ENCODE data around the gene CTNNBL1. TPM values are rescaled to one million over a fixed set of nuclear protein-coding genes. Genes with fewer than 3 reads are reported as not detected.

CTNNBL1 gene
- total RNA-seq, 2 donors from 2014 or later: 29.9 to 39.9 TPM

DNA sequence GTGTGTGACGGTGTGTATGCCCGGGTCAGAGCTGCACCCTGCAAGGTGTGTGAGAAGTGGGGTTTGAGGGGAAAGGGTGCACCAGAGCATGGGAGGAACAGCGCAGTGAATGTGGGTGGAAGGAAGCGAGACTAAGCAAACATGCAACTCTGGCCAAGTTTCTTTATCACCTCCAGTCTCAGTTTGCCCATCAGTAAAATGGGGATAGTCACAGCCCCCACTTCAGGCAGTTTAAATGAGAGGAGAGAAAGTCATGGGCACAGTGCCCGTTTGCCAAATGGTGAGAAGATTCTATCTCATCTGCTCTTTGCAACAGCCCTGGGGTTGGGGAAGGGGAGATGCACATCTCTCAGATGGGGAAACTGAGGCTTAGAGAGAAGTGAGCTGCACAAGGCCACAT, 196.3 kb downstream of the CTNNBL1 start:
- Histone ChIP-seq H3K36me3 (no peaks in the 10 kb centered on the region), H3K4me3 (no peak overlapping the region), H3K27ac (no peak overlapping the region), H3K27me3 (no peaks in the 10 kb centered on the region), H3K4me1 (peaks cover 0 to 14% of the 10 kb centered on the region in 2 donors), H3K9me3 (no peaks in the 10 kb centered on the region)
- TF ChIP-seq, protein P1, sequence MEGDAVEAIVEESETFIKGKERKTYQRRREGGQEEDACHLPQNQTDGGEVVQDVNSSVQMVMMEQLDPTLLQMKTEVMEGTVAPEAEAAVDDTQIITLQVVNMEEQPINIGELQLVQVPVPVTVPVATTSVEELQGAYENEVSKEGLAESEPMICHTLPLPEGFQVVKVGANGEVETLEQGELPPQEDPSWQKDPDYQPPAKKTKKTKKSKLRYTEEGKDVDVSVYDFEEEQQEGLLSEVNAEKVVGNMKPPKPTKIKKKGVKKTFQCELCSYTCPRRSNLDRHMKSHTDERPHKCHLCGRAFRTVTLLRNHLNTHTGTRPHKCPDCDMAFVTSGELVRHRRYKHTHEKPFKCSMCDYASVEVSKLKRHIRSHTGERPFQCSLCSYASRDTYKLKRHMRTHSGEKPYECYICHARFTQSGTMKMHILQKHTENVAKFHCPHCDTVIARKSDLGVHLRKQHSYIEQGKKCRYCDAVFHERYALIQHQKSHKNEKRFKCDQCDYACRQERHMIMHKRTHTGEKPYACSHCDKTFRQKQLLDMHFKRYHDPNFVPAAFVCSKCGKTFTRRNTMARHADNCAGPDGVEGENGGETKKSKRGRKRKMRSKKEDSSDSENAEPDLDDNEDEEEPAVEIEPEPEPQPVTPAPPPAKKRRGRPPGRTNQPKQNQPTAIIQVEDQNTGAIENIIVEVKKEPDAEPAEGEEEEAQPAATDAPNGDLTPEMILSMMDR (IDR thresholded peaks at IDR 0.05): no peak
- DNase-seq (ENCODE audit: low spot score): no peak

DNA sequence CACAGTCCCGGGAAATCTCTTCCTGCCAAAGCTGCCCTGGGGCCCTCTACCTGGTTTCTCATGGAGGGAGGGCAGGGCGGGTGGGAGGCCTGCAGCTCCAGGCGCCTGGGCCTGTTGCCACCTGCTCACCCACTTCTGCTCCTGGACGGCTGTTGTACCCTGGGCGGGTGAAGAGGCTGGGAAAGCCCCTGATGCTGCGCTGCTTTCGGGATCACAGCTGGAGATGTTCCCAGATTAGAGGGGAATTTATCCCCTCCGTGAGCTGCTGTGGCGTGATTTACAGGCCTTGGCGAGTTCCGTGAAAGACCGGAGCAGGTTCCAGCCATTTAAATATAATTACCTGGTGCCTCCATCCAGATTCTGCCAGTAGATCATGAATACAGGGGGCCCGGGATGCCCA, 196.8 kb downstream of the CTNNBL1 start:
- Histone ChIP-seq H3K27me3 (no peaks in the 10 kb centered on the region), H3K27ac (no peak overlapping the region), H3K36me3 (no peaks in the 10 kb centered on the region), H3K4me3 (no peak overlapping the region), H3K4me1 (peaks cover 0 to 14% of the 10 kb centered on the region in 2 donors), H3K9me3 (no peaks in the 10 kb centered on the region)
- TF ChIP-seq, protein P1 (IDR thresholded peaks at IDR 0.05): no peak
- no peak for DNase-seq (ENCODE audit: low spot score)

GRCh38 chr20:37892001-37892400, 198.2 kb downstream of the CTNNBL1 start:
- H3K36me3 ChIP-seq: no peaks in the 10 kb centered on the region
- H3K27me3 ChIP-seq: no peaks in the 10 kb centered on the region
- TF ChIP-seq, protein P1 (IDR thresholded peaks at IDR 0.05): no peak
- peaks cover 0 to 7% of the 10 kb centered on the region in 2 donors for H3K4me1 ChIP-seq
- H3K4me3 ChIP-seq: no peak overlapping the region
- no peaks in the 10 kb centered on the region for H3K9me3 ChIP-seq
- no peak overlapping the region for H3K27ac ChIP-seq
- DNase-seq (ENCODE audit: low spot score): no peak

- Histone ChIP-seq H3K27ac (no peak overlapping the region), H3K36me3 (no peaks in the 10 kb centered on the region), H3K4me3 (no peak overlapping the region), H3K27me3 (no peaks in the 10 kb centered on the region), H3K4me1 (peaks cover 0 to 20% of the 10 kb centered on the region in 2 donors), H3K9me3 (no peaks in the 10 kb centered on the region)
- TF ChIP-seq, protein P1 (IDR thresholded peaks at IDR 0.05): no peak
- no peak for DNase-seq (ENCODE audit: low spot score)
Measured at GRCh38 chr20:37893566-37894241, 199.9 kb downstream of the CTNNBL1 start.

DNA sequence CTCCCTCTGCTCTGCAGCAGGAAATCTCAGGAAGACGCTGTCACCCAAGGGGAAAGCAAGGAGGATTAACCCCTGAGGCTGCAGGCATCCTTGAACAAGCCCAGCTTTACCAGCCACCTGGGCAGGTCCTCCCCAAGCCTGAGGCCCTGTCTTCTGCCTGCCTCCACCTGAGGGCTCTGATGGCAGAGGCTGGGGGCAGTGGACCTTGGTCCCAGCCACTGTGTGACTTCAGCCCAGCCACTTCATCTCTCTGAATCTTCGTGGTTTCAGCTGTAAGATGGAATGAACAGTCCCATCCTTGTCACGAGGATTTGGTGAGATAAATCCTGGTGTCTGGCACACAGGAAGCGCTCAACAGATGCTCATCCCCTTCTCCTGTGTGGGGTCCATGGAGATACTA, 200.6 kb downstream of the CTNNBL1 start:
- Histone ChIP-seq H3K4me1 (peaks cover 0 to 22% of the 10 kb centered on the region in 2 donors), H3K36me3 (no peaks in the 10 kb centered on the region), H3K9me3 (no peaks in the 10 kb centered on the region), H3K27me3 (no peaks in the 10 kb centered on the region), H3K4me3 (no peak overlapping the region), H3K27ac (no peak overlapping the region)
- no peak for DNase-seq (ENCODE audit: low spot score)
- TF ChIP-seq, protein P1 (IDR thresholded peaks at IDR 0.05): no peak

- Histone ChIP-seq H3K4me3 (no peak overlapping the region), H3K9me3 (no peaks in the 10 kb centered on the region), H3K27me3 (no peaks in the 10 kb centered on the region), H3K4me1 (peaks cover 0 to 22% of the 10 kb centered on the region in 2 donors), H3K27ac (no peak overlapping the region), H3K36me3 (no peaks in the 10 kb centered on the region)
- no peak for DNase-seq (ENCODE audit: low spot score)
- TF ChIP-seq, protein P1 (IDR thresholded peaks at IDR 0.05): no peak
Measured at GRCh38 chr20:37895166-37895565, 201.3 kb downstream of the CTNNBL1 start.

Measured in right atrium auricular region (tissue), 2 donors.